ENCODE data around the gene TUBGCP6. TPM values are rescaled to one million over a fixed set of nuclear protein-coding genes. Genes with fewer than 3 reads are reported as not detected.

Gene TUBGCP6
- total RNA-seq, 1 donor from 2014 or later: 58.1 TPM

- no peaks in the 10 kb centered on the region for H3K9me3 ChIP-seq
- no peak overlapping the region for H3K27ac ChIP-seq
- H3K4me1 ChIP-seq: no peaks in the 10 kb centered on the region
- peaks cover 34 to 35% of the 10 kb centered on the region in 2 donors for H3K36me3 ChIP-seq
- no peak for TF ChIP-seq CTCF (IDR thresholded peaks at IDR 0.05)
- no peaks in the 10 kb centered on the region for H3K27me3 ChIP-seq
- DNase-seq (ENCODE audit: low spot score in 2 of 2): no peak
- intact Hi-C loops (cut with DNase I): no loop called here
- no peak overlapping the region for H3K4me3 ChIP-seq
These were observed 12.2 kb downstream of the TUBGCP6 start for GRCh38 chr22:50232481-50233151.

GRCh38 chr22:50229370-50229769 lies 15.5 kb downstream of the TUBGCP6 start:
- no peaks in the 10 kb centered on the region for H3K9me3 ChIP-seq
- intact Hi-C loops (cut with DNase I): no loop called here
- TF ChIP-seq CTCF (IDR thresholded peaks at IDR 0.05): no peak
- H3K27ac ChIP-seq: no peak overlapping the region
- H3K4me3 ChIP-seq: no peak overlapping the region
- H3K27me3 ChIP-seq: no peaks in the 10 kb centered on the region
- no peaks in the 10 kb centered on the region for H3K4me1 ChIP-seq
- no peak for DNase-seq (ENCODE audit: low spot score in 2 of 2)
- H3K36me3 ChIP-seq: peaks cover 56 to 61% of the 10 kb centered on the region in 2 donors

- Histone ChIP-seq H3K4me1 (no peaks in the 10 kb centered on the region), H3K27me3 (no peaks in the 10 kb centered on the region), H3K4me3 (no peak overlapping the region), H3K9me3 (no peaks in the 10 kb centered on the region), H3K27ac (no peak overlapping the region), H3K36me3 (peaks cover 64 to 69% of the 10 kb centered on the region in 2 donors)
- TF ChIP-seq CTCF (IDR thresholded peaks at IDR 0.05): no peak
- intact Hi-C loops (cut with DNase I): no loop called here
- DNase-seq (ENCODE audit: low spot score in 2 of 2): no peak
These were observed 16.5 kb downstream of the TUBGCP6 start for GRCh38 chr22:50228366-50228765.

- no peak overlapping the region for H3K4me3 ChIP-seq
- H3K27ac ChIP-seq: no peak overlapping the region
- intact Hi-C loops (cut with DNase I): no loop called here
- no peaks in the 10 kb centered on the region for H3K27me3 ChIP-seq
- peaks cover 69 to 70% of the 10 kb centered on the region in 2 donors for H3K36me3 ChIP-seq
- H3K9me3 ChIP-seq: no peaks in the 10 kb centered on the region
- no peak for TF ChIP-seq CTCF (IDR thresholded peaks at IDR 0.05)
- no peak for DNase-seq (ENCODE audit: low spot score in 2 of 2)
- H3K4me1 ChIP-seq: no peaks in the 10 kb centered on the region
These were observed 17.1 kb downstream of the TUBGCP6 start for GRCh38 chr22:50227579-50228215.

- intact Hi-C loops (cut with DNase I): no loop called here
- H3K27ac ChIP-seq: no peak overlapping the region
- TF ChIP-seq CTCF (IDR thresholded peaks at IDR 0.05): no peak
- H3K4me3 ChIP-seq: no peak overlapping the region
- H3K27me3 ChIP-seq: no peaks in the 10 kb centered on the region
- no peak for DNase-seq (ENCODE audit: low spot score in 2 of 2)
- no peaks in the 10 kb centered on the region for H3K9me3 ChIP-seq
- H3K36me3 ChIP-seq: peaks cover 78% of the 10 kb centered on the region in 2 donors
- no peaks in the 10 kb centered on the region for H3K4me1 ChIP-seq
These were observed 18.0 kb downstream of the TUBGCP6 start for GRCh38 chr22:50226875-50227165.

All from ascending aorta (tissue), 2 donors.